Erythroblast (primary cell): ENCODE data around the gene C19orf81.

Source experiments
- GATA1 ChIP-seq: IDR thresholded peaks from 2 replicates; pipeline ENCODE4 v1.6.1; 2011; ENCODE audit warnings: low read depth, mild to moderate bottlenecking, control low read depth, low read length, moderate library complexity
- POLR2A ChIP-seq: IDR thresholded peaks from 2 replicates; pipeline ENCODE4 v1.6.1; 2011; ENCODE audit warnings: mild to moderate bottlenecking, low read length

- TF ChIP-seq POLR2A (no peak), GATA1 (no peak)
These were observed 4.8 kb upstream of the C19orf81 start for GRCh38 chr19:50644315-50644915.
